Measurements from ENCODE around the gene RCOR1. TPM values are rescaled to one million over a fixed set of nuclear protein-coding genes. Genes with fewer than 3 reads are reported as not detected.

Gene RCOR1
- total and polyA plus RNA-seq, 12 donors = 3.1 to 16.9 (median 12.5) TPM

DNA sequence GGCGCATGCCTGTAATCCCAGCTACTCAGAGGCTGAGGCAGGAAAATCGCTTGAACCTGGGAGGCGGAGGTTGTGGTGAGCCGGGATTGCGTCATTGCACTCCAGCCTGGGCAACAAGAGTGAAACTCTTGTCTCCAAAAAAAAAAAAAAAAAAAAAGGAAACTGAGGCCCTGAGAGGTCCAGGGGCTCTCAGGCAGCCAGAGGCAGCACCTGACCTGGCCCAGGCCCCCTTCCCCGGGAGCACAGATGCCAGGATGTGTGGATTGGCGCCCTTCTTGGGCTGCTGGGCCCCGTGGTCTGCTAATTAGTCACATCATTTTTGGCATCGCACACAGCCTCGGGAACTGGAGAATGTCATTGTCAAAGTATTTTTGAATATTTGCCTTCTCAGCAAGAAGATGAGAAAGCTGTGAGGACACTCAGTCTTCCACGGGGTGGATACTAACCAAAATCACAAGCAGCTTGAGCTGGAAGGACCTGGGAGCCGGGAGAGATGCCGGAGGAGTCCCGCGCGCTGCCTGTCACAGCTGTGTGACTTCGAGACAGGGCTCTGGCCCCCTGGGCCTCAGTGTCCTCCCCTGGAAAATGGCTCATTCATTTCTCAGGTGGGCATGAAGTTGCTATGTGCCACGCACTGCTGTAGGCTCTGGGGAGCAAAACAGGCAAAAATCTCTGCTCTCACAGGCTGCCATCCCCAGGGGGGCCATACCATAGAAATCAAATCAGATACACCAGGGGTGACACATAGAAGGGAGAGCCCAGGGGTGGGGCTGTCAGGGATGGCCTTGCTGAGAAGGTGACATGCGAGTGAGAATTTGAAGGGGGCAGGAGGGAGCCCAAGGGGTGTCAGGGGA, 12.5 kb upstream of the RCOR1 start:
- ATAC-seq = peak; percentile 23 to 82 (median 48)
- H3K4me1 ChIP-seq = peaks cover 0 to 9% (median 0%) of the 10 kb centered on the region in 9 donors
- TF ChIP-seq, protein P1, sequence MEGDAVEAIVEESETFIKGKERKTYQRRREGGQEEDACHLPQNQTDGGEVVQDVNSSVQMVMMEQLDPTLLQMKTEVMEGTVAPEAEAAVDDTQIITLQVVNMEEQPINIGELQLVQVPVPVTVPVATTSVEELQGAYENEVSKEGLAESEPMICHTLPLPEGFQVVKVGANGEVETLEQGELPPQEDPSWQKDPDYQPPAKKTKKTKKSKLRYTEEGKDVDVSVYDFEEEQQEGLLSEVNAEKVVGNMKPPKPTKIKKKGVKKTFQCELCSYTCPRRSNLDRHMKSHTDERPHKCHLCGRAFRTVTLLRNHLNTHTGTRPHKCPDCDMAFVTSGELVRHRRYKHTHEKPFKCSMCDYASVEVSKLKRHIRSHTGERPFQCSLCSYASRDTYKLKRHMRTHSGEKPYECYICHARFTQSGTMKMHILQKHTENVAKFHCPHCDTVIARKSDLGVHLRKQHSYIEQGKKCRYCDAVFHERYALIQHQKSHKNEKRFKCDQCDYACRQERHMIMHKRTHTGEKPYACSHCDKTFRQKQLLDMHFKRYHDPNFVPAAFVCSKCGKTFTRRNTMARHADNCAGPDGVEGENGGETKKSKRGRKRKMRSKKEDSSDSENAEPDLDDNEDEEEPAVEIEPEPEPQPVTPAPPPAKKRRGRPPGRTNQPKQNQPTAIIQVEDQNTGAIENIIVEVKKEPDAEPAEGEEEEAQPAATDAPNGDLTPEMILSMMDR (IDR thresholded peaks at IDR 0.05) = no peak

DNA sequence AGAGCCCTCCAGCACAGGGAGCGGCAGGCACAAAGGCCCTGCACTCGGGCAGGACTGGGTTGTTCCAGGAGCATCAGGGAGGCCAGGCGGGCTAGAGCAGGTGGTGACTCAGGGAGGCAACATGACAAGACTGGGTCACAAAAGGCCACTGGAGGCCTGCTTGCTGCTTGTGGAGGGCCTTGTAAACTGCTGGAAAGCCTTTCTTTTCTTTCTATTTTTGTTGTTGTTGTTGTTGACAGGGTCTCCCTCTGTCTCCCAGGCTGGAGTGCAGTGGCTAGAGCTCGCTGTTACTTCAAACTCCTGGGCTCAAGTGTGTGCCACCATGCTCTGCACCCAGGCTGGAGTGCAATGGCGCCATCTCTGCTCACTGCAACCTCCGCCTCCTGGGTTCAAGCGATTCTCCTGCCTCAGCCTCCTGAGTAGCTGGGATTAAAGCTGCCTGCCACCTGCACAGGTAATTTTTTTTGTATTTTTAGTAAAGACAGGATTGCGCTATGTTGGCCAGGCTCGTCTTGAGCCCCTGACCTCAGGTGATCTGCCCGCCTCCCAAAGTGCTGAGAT, 11.8 kb upstream of the RCOR1 start:
- Histone ChIP-seq H3K27ac (no peak overlapping the region), H3K4me3 (no peak overlapping the region), H3K9me3 (no peaks in the 10 kb centered on the region), H3K36me3 (no peaks in the 10 kb centered on the region), H3K4me1 (peaks cover 0 to 9% (median 0%) of the 10 kb centered on the region in 9 donors), H3K27me3 (no peaks in the 10 kb centered on the region)
- DNase-seq (no peak), ATAC-seq (peak in 1 of 8 donors; percentile 14)
- WGBS, 2 donors = 95 to 96% methylated on average over 10 of the region's 10 CpGs
- intact Hi-C loops (cut with DNase I) = no loop called here
- TF ChIP-seq, protein P1 (IDR thresholded peaks at IDR 0.05) = no peak

More for the DNA sequence above, 12.5 kb upstream of the RCOR1 start:
- intact Hi-C loops (cut with DNase I) = no loop called here
- Histone ChIP-seq H3K36me3 (no peaks in the 10 kb centered on the region), H3K9me3 (no peaks in the 10 kb centered on the region), H3K27ac (peak overlapping the region in 1 of 10 donors; percentile 44), H3K4me3 (peak overlapping the region in 1 of 10 donors; percentile 11), H3K27me3 (peaks cover 0 to 6% (median 0%) of the 10 kb centered on the region in 7 donors)
- WGBS, 2 donors = 56 to 59% methylated on average over 19 of the region's 19 CpGs
- peak in 1 of 2 donors; percentile 29 for DNase-seq

DNA sequence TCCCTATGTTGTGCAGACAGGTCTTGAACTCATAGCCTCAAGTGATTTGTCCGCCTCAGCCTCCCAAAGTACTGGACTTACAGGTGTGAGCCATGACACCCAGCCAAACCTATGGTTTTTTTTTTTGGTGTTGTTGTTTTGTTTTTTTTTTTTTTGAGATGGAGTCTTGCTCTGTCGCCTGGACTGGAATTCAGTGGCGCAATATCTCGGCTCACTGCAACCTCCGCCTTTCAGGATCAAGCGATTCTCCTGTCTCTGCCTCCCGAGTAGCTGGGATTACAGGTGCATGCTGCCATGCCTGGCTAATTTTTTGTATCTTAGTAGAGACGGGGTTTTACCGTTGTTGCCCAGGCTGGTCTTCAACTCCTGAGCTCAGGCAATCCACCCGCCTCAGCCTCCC, 11.3 kb upstream of the RCOR1 start:
- WGBS, 2 donors = 94 to 95% methylated on average over 10 of the region's 10 CpGs
- TF ChIP-seq, protein P1 (IDR thresholded peaks at IDR 0.05) = no peak
- Histone ChIP-seq H3K27me3 (no peaks in the 10 kb centered on the region), H3K36me3 (no peaks in the 10 kb centered on the region), H3K4me1 (peaks cover 0 to 9% (median 0%) of the 10 kb centered on the region in 9 donors), H3K4me3 (no peak overlapping the region), H3K27ac (no peak overlapping the region), H3K9me3 (no peaks in the 10 kb centered on the region)
- intact Hi-C loops (cut with DNase I) = no loop called here
- no peak for DNase-seq
- no peak for ATAC-seq

DNA sequence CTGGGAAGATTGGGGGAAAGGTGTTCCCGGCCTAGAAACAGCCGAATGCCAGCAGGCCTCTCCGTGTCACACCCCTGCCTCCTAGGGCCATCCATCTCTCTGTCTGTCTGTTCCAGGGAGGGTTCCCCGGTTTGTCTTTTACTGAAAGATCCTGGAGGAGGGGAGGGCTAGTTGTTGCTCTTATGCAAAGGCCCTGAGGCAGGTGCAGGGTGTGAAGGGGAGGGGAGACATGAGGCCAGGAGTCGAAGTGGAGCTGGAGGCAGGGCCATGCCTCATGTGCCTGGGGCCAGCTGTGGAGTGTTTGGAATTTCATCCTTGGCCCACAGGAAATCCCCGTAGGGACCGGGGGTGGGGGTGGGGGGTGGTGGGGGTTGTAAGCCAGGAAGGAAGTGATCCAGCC, 8.7 kb upstream of the RCOR1 start:
- peaks cover 0 to 9% (median 0%) of the 10 kb centered on the region in 9 donors for H3K4me1 ChIP-seq
- TF ChIP-seq, protein P1 (IDR thresholded peaks at IDR 0.05) = no peak
- H3K4me3 ChIP-seq = no peak overlapping the region
- no peaks in the 10 kb centered on the region for H3K27me3 ChIP-seq
- intact Hi-C loops (cut with DNase I) = no loop called here
- H3K36me3 ChIP-seq = no peaks in the 10 kb centered on the region
- H3K27ac ChIP-seq = no peak overlapping the region
- 64 to 69% methylated on average over 7 of the region's 7 CpGs for WGBS, 2 donors
- no peak for ATAC-seq
- no peak for DNase-seq
- no peaks in the 10 kb centered on the region for H3K9me3 ChIP-seq

Data from heart right ventricle (tissue), 16 donors.